Fibroblast of villous mesenchyme (primary cell): ENCODE results near the gene NOTCH1. TPM values are rescaled to one million over a fixed set of nuclear protein-coding genes. Genes with fewer than 3 reads are reported as not detected.

Experiments used
- DNase-seq: peaks from one replicate; pipeline ENCODE4 v3.0.0-alpha.2; 2010; ENCODE audit warnings: low read depth
- H3K4me3 ChIP-seq: 2 replicates; pipeline ENCODE4 v1.5.1; 2011; ENCODE audit warnings: low read depth, mild to moderate bottlenecking, low read length
- CTCF ChIP-seq: IDR thresholded peaks from 2 replicates; pipeline ENCODE4 v1.5.1; 2012; ENCODE audit warnings: low read depth, mild to moderate bottlenecking, low read length; ENCODE audit not compliant: insufficient read depth
- total RNA-seq: library from RNA; depleted of rRNA; stranded (reverse); fragments of >200 nt; gene quantifications from 2 replicates; pipeline ENCODE4 v1.2.3, GENCODE V29; 2012

Gene NOTCH1
- total RNA-seq, 1 donor, result 36.7 TPM

DNA sequence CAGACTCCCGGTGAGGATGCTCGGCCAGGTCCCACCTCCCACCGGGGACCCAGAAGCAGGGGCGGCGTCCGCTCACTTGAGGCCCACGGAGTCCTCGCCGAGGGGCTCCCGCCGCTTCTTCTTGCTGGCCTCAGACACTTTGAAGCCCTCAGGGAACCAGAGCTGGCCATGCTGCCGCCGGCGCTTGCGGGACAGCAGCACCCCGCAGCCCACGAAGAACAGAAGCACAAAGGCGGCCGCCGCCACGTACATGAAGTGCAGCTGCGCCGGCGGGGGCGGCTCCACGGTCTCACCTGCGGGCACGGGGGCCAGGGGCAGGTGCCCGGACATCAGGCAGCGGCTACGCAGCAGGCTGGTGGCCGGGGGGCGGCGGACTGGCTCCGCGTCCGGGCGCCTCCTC, 43.7 kb downstream of the NOTCH1 start:
- no peak for TF ChIP-seq CTCF
- H3K4me3 ChIP-seq, result no peak overlapping the region
- DNase-seq, result no peak

- TF ChIP-seq CTCF, result no peak
- H3K4me3 ChIP-seq, result no peak overlapping the region
- DNase-seq, result no peak
Observed at GRCh38 chr9:136501686-136502085, 44.2 kb downstream of the NOTCH1 start.

DNA sequence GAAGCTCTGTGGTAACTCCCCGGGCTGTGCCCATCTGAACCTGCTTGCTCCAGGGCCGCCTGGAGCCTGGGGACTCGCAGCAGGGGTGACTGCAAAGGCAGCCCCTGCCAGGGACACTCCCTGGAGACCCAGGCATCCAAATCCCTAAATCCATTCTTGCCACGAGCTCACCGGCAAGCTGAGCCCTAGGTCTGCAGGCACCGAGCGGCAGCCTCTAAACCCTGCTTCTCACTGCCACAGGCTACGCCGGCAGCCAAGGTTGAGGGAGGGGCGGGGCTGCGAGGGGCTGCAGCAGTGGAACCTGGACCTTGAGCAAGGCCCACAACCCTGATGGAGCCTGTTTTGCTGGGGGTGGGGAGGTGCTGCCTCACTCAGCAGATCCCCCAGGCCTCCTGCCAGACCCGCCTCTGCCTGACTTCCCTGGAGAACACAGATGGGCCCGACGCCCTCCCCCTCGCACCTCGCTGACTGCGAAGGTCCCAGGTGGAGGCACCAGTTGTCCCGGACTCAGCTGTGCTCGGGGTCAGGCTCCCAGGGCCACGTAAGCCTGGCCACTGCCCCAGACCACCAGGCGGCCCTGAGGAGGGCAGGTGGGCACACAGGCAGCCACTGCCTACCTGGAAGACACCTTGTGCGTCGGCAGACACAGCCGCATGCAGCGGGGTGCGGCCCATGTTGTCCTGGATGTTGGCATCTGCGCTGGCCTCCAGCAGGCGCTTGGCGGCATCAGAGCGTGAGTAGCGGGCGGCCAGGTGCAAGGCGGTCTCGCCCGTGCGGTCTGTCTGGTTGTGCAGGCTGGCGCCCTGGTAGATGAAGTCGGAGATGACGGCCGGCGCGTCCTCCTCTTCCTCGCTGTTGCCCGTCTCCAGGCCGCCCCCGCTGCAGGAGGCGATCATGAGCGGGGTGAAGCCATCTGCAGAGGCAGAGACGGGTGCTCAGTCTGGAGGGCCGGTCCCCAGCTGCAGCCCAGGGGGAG, 45.6 kb downstream of the NOTCH1 start:
- no peak overlapping the region for H3K4me3 ChIP-seq
- DNase-seq, result no peak
- TF ChIP-seq CTCF, result no peak

- no peak for DNase-seq
- no peak overlapping the region for H3K4me3 ChIP-seq
- TF ChIP-seq CTCF, result no peak
Observed at GRCh38 chr9:136499071-136499934, 46.5 kb downstream of the NOTCH1 start.

GRCh38 chr9:136497916-136498695, 47.7 kb downstream of the NOTCH1 start:
- DNase-seq, result no peak
- H3K4me3 ChIP-seq, result no peak overlapping the region
- TF ChIP-seq CTCF, result no peak

GRCh38 chr9:136496801-136497620, 48.8 kb downstream of the NOTCH1 start:
- H3K4me3 ChIP-seq, result no peak overlapping the region
- no peak for TF ChIP-seq CTCF
- DNase-seq, result no peak
